ENCODE results near the gene CEBPB. TPM values are rescaled to one million over a fixed set of nuclear protein-coding genes. Genes with fewer than 3 reads are reported as not detected.

CEBPB gene
- polyA plus RNA-seq, 1 experiment = 24.6 TPM

- TF ChIP-seq, protein P1, sequence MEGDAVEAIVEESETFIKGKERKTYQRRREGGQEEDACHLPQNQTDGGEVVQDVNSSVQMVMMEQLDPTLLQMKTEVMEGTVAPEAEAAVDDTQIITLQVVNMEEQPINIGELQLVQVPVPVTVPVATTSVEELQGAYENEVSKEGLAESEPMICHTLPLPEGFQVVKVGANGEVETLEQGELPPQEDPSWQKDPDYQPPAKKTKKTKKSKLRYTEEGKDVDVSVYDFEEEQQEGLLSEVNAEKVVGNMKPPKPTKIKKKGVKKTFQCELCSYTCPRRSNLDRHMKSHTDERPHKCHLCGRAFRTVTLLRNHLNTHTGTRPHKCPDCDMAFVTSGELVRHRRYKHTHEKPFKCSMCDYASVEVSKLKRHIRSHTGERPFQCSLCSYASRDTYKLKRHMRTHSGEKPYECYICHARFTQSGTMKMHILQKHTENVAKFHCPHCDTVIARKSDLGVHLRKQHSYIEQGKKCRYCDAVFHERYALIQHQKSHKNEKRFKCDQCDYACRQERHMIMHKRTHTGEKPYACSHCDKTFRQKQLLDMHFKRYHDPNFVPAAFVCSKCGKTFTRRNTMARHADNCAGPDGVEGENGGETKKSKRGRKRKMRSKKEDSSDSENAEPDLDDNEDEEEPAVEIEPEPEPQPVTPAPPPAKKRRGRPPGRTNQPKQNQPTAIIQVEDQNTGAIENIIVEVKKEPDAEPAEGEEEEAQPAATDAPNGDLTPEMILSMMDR (IDR thresholded peaks at IDR 0.05; ENCODE audit: insufficient read depth, low read depth, low read length) = no peak
- DNase-seq (ENCODE audit: low read depth) = no peak
- POLR2A ChIA-PET = no interaction called here
- CTCF ChIA-PET = interaction anchor here (2.0 kb wide), 1 partner anchor 9 kb away, joined by 6 read pairs; no protein-coding TSS in a partner anchor
- H3K36me3 ChIP-seq (ENCODE audit: control insufficient read depth, insufficient read depth, low read length) = no peaks in the 10 kb centered on the region
- 0 out of 2 replicates have a peak, but pooled peaks cover 1% of the 10 kb centered on the region for H3K27me3 ChIP-seq (ENCODE audit: control insufficient read depth, insufficient read depth, low read length)
- H3K4me3 ChIP-seq (ENCODE audit: low read depth, low read length) = no peak overlapping the region
Observed at GRCh38 chr20:50210066-50210619, 19.5 kb downstream of the CEBPB start.

DNA sequence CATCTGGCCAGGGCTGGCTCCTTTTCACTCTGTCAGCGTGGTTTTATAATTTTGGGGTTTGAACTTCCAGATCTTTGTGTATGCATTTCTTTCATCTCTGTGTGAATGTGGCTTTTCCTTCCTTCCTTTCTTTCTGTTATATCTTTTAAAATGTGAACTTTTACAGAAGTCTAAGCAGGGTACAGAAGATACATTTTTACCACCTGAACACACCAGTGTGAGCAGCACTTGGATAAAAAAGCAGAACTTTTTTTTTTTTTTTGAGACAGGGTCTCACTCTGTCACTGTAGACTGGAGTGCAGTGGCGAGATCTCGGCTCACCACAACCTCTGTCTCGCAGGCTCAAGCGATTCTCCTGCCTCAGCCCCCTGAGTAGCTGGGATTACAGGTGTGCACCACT lies 20.5 kb downstream of the CEBPB start:
- H3K4me3 ChIP-seq (ENCODE audit: low read depth, low read length) = no peak overlapping the region
- no peak for DNase-seq (ENCODE audit: low read depth)
- H3K27me3 ChIP-seq (ENCODE audit: control insufficient read depth, insufficient read depth, low read length) = 0 out of 2 replicates have a peak, but pooled peaks cover 1% of the 10 kb centered on the region
- TF ChIP-seq, protein P1 (IDR thresholded peaks at IDR 0.05; ENCODE audit: insufficient read depth, low read depth, low read length) = no peak
- ChIA-PET CTCF (interaction anchor here (1.2 to 2.0 kb wide), 2 partner anchors 10 to 71 kb away, joined by 3 to 6 read pairs; no protein-coding TSS in a partner anchor), POLR2A (no interaction called here)
- no peaks in the 10 kb centered on the region for H3K36me3 ChIP-seq (ENCODE audit: control insufficient read depth, insufficient read depth, low read length)

DNA sequence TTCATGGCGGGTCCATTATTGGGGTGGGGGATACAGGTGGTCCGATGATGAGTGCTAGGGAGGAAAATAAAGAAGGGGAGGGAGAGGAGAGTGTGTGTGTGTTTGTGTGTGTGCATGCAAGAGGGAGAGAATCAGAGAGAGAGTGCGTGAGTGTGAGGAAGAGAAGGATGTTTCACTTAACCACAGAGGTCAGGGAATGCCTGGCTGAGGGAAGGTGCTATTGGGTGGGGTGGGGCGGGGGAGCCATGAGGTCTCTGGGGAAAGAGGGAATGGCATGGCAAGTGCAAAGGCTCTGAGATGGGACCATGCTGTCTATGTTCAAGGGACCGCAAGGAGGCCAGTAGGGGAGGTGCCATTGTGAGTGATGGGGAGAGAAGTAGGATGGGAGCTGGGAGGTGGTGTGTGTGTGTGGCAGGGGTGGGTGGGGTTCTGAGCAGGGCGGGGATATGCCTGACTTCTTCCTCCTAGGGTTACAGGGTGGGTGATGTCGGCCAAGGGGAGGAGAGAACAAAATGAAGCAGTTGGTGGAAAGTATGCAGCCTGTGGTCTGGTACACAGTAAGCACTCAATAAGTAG lies 23.0 kb downstream of the CEBPB start:
- no peak for DNase-seq (ENCODE audit: low read depth)
- POLR2A ChIA-PET = no interaction called here

GRCh38 chr20:50214226-50215024 lies 23.8 kb downstream of the CEBPB start:
- ChIA-PET CTCF (interaction anchor here (0.9 to 1.0 kb wide), 2 partner anchors 10 to 91 kb away, joined by 3 read pairs; no protein-coding TSS in a partner anchor), POLR2A (no interaction called here)
- Histone ChIP-seq H3K27me3 (ENCODE audit: control insufficient read depth, insufficient read depth, low read length) (no peaks in the 10 kb centered on the region), H3K4me3 (ENCODE audit: low read depth, low read length) (no peak overlapping the region), H3K36me3 (ENCODE audit: control insufficient read depth, insufficient read depth, low read length) (no peaks in the 10 kb centered on the region)
- TF ChIP-seq, protein P1 (IDR thresholded peaks at IDR 0.05; ENCODE audit: insufficient read depth, low read depth, low read length) = no peak
- no peak for DNase-seq (ENCODE audit: low read depth)

More for the DNA sequence above, 23.0 kb downstream of the CEBPB start:
- H3K27me3 ChIP-seq (ENCODE audit: control insufficient read depth, insufficient read depth, low read length) = no peaks in the 10 kb centered on the region
- CTCF ChIA-PET = interaction anchor here (1.0 kb wide), 1 partner anchor 92 kb away, joined by 3 read pairs; no protein-coding TSS in a partner anchor
- H3K36me3 ChIP-seq (ENCODE audit: control insufficient read depth, insufficient read depth, low read length) = no peaks in the 10 kb centered on the region
- H3K4me3 ChIP-seq (ENCODE audit: low read depth, low read length) = no peak overlapping the region
- TF ChIP-seq, protein P1 (IDR thresholded peaks at IDR 0.05; ENCODE audit: insufficient read depth, low read depth, low read length) = no peak

DNA sequence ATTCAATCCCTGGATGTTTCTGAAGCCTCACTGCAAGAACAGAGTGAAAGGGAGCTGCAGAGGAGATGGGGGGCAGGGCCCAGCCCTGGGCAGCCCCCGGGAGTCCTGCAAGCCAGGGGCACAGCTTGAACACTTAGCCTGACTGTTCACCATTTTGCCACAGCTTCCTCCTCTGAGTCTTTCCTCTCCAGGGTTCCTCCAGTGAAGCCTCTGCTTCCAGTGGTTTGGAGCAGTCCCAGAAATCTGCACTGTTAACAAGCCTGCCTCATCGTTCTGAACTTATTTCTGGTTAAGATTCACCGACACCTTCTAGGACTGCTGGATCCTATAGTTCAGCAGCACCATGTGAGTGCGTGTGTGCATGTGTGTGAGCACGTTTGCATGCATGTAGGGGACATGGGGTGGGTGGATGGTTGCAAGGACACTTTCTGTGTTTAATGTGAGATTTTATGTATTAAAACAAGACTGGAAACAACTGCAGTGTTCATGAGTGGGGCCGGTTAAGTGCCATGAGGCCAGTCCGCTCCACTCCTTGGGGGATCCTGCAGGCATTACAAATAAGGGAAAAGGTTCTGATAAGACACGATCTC lies 24.6 kb downstream of the CEBPB start:
- no peak for DNase-seq (ENCODE audit: low read depth)
- Histone ChIP-seq H3K36me3 (ENCODE audit: control insufficient read depth, insufficient read depth, low read length) (no peaks in the 10 kb centered on the region), H3K27me3 (ENCODE audit: control insufficient read depth, insufficient read depth, low read length) (no peaks in the 10 kb centered on the region), H3K4me3 (ENCODE audit: low read depth, low read length) (no peak overlapping the region)
- TF ChIP-seq, protein P1 (IDR thresholded peaks at IDR 0.05; ENCODE audit: insufficient read depth, low read depth, low read length) = no peak
- ChIA-PET CTCF (interaction anchor here (0.9 to 1.0 kb wide), 2 partner anchors 9 to 90 kb away, joined by 3 read pairs; no protein-coding TSS in a partner anchor), POLR2A (no interaction called here)

Data from BJ (cell line).